ENCODE data around the gene MTHFD2.

The MTHFD2 gene

GRCh38 chr2:74252862-74253261 is 54.4 kb downstream of the MTHFD2 start:
- no peaks in the 10 kb centered on the region for H3K36me3 Mint-ChIP-seq (ENCODE audit: low read depth)
- H3K4me1 Mint-ChIP-seq (ENCODE audit: low read depth) = no peaks in the 10 kb centered on the region
- no peak overlapping the region for H3K27ac Mint-ChIP-seq
- intact Hi-C loops (cut with micrococcal nuclease) = loop anchor here (5.0 kb wide), 2 partner anchors 279 to 334 kb away; no protein-coding TSS in a partner anchor
- no peak overlapping the region for H3K4me3 Mint-ChIP-seq
- no peaks in the 10 kb centered on the region for H3K27me3 Mint-ChIP-seq
- no peaks in the 10 kb centered on the region for H3K9me3 Mint-ChIP-seq

DNA sequence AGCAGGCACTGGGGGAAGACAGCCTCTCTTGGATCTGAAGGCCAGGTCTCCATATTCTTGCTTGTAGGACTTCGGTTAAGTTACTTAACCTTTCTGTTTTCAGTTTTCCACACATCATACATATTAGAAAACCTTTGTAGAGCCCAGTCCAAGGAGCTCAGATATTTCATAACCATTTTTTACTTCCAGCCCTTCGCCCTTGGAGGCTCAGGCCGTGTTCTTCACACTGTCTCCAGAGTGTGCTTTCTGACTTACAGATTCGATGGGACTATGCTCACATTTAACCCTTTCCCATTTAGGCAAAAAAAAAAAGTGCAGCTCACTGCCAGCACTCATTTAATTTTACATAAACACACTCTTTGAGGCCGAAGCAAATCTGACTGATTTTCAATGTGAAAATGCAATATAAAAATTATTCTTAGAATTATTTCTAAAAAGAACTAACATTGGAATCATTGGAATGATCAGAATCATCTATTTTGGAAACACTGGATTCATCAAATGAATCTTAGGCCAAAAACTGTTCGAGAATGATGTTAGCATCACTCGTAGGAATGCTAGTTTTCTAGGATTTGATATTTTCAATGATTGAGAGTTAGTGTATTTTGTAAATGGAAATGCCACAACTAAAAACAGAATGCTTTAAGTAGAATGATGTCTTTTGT is 55.0 kb downstream of the MTHFD2 start:
- intact Hi-C loops (cut with micrococcal nuclease) = loop anchor here (5.0 kb wide), 2 partner anchors 279 to 334 kb away; no protein-coding TSS in a partner anchor
- H3K9me3 Mint-ChIP-seq = no peaks in the 10 kb centered on the region
- no peaks in the 10 kb centered on the region for H3K27me3 Mint-ChIP-seq
- no peaks in the 10 kb centered on the region for H3K4me1 Mint-ChIP-seq (ENCODE audit: low read depth)
- no peaks in the 10 kb centered on the region for H3K36me3 Mint-ChIP-seq (ENCODE audit: low read depth)
- H3K4me3 Mint-ChIP-seq = no peak overlapping the region
- H3K27ac Mint-ChIP-seq = no peak overlapping the region

DNA sequence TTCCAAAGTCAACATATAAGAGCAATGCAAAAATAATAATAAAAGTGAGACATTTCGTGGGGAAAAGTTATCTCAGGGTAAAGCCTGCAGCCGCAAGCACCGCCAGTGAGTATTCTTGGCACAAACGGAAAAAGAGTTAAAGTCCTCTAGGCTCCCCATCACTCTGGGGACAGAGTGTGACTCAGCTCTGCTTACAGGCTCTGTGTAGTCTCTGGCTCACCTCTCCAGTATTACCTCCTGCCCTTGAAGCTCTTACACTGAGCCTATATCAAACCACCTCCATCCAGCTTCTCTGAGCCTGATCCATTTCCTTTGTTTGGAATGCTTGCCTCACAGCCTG is 55.5 kb downstream of the MTHFD2 start:
- intact Hi-C loops (cut with micrococcal nuclease) = loop anchor here (5.0 kb wide), 2 partner anchors 278 to 333 kb away; no protein-coding TSS in a partner anchor
- no peaks in the 10 kb centered on the region for H3K36me3 Mint-ChIP-seq (ENCODE audit: low read depth)
- no peak overlapping the region for H3K4me3 Mint-ChIP-seq
- no peaks in the 10 kb centered on the region for H3K9me3 Mint-ChIP-seq
- H3K27me3 Mint-ChIP-seq = no peaks in the 10 kb centered on the region
- H3K4me1 Mint-ChIP-seq (ENCODE audit: low read depth) = no peaks in the 10 kb centered on the region
- no peak overlapping the region for H3K27ac Mint-ChIP-seq

DNA sequence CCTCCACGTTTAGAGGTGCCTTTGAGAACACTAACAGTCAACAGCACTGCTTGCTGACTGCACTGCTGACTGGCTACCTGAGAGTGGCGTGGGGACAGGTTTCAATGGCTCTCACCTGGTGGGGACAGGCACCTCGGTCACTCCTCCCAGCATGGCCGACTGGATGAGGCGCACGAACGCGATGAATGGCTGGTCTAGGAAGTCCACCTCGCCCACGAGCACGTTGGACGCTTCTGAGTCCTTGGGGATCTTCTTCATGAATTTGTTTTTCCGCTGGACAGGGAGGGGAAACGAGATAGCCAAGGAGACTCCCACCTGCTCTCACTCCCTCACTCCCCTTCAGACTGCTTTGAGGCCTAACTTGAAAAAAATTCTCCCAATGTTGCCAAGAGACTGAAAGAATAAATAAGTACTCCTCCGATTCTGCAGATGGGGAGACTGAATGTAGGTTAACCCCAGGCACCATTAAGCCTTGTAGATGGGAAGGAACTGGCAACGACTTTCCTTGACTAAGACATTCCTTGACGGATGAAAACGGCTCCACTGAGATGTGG is 57.3 kb downstream of the MTHFD2 start:
- intact Hi-C loops (cut with micrococcal nuclease) = no loop called here
- H3K4me3 Mint-ChIP-seq = no peak overlapping the region
- H3K36me3 Mint-ChIP-seq (ENCODE audit: low read depth) = no peaks in the 10 kb centered on the region
- H3K27me3 Mint-ChIP-seq = no peaks in the 10 kb centered on the region
- no peaks in the 10 kb centered on the region for H3K9me3 Mint-ChIP-seq
- H3K27ac Mint-ChIP-seq = no peak overlapping the region
- no peaks in the 10 kb centered on the region for H3K4me1 Mint-ChIP-seq (ENCODE audit: low read depth)

DNA sequence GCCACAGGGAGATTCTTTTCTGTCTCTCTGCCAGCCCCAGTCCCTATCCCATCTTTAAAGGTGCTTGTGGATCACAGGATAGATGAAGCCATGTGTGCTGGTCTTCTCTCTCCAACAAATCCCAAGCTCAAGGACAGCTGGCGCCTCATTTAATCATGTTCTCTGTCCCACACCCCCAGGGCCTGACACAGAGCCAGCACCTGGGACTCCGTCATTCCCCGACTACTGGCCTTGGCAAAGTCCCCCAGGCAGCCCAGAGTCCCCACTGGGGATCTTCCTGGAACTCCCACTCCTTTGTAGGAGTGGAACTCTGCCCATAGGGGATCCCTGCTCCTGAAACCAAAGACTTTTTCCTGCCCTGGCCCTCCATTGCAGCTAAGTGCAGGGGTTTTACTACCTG is 60.8 kb downstream of the MTHFD2 start:
- no peaks in the 10 kb centered on the region for H3K9me3 Mint-ChIP-seq
- H3K27ac Mint-ChIP-seq = no peak overlapping the region
- no peaks in the 10 kb centered on the region for H3K4me1 Mint-ChIP-seq (ENCODE audit: low read depth)
- H3K36me3 Mint-ChIP-seq (ENCODE audit: low read depth) = no peaks in the 10 kb centered on the region
- no peak overlapping the region for H3K4me3 Mint-ChIP-seq
- H3K27me3 Mint-ChIP-seq = no peaks in the 10 kb centered on the region
- intact Hi-C loops (cut with micrococcal nuclease) = no loop called here

GRCh38 chr2:74259733-74260132 is 61.3 kb downstream of the MTHFD2 start:
- Mint-ChIP-seq H3K4me1 (ENCODE audit: low read depth) (no peaks in the 10 kb centered on the region), H3K9me3 (no peaks in the 10 kb centered on the region), H3K36me3 (ENCODE audit: low read depth) (no peaks in the 10 kb centered on the region), H3K4me3 (no peak overlapping the region), H3K27me3 (no peaks in the 10 kb centered on the region), H3K27ac (no peak overlapping the region)
- intact Hi-C loops (cut with micrococcal nuclease) = no loop called here

GRCh38 chr2:74260495-74260894 is 62.1 kb downstream of the MTHFD2 start:
- H3K36me3 Mint-ChIP-seq (ENCODE audit: low read depth) = no peaks in the 10 kb centered on the region
- H3K27ac Mint-ChIP-seq = no peak overlapping the region
- H3K9me3 Mint-ChIP-seq = no peaks in the 10 kb centered on the region
- intact Hi-C loops (cut with micrococcal nuclease) = no loop called here
- no peaks in the 10 kb centered on the region for H3K27me3 Mint-ChIP-seq
- no peak overlapping the region for H3K4me3 Mint-ChIP-seq
- no peaks in the 10 kb centered on the region for H3K4me1 Mint-ChIP-seq (ENCODE audit: low read depth)

DNA sequence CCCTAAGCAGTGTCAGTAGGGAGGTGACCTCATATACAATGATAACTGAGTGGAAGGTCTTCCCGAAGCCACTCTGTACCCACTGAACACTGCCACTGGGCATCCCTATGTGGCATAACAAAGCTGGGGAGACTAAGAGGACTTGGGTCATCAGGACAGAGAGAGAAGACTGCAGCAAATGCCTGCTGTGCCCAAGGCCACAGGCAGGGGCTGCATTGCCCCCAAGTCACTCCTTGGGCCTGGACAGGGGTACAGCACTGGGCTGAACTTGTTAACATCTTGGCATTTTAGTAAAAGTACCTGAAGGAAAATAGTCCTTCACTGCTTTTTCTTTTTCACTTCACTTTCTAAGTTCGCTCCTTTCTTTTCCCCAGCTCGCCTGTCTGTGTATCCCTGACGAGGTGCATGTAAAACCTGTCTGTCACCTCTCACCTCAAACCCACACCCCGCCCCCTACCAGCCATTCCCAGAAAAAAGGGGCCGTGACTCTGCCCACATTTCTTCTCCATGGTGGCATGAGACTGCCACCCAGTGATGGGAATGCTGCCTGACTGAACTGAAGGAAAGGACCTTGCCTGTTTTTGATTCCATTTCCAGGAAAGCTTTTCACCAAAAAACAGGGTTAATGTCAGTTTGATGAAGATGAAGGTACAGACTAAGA is 62.9 kb downstream of the MTHFD2 start:
- Mint-ChIP-seq H3K27ac (no peak overlapping the region), H3K4me1 (ENCODE audit: low read depth) (no peaks in the 10 kb centered on the region), H3K4me3 (no peak overlapping the region), H3K9me3 (no peaks in the 10 kb centered on the region), H3K27me3 (no peaks in the 10 kb centered on the region), H3K36me3 (ENCODE audit: low read depth) (no peaks in the 10 kb centered on the region)
- intact Hi-C loops (cut with micrococcal nuclease) = no loop called here

GRCh38 chr2:74262681-74263080 is 64.3 kb downstream of the MTHFD2 start:
- no peaks in the 10 kb centered on the region for H3K36me3 Mint-ChIP-seq (ENCODE audit: low read depth)
- intact Hi-C loops (cut with micrococcal nuclease) = no loop called here
- H3K9me3 Mint-ChIP-seq = no peaks in the 10 kb centered on the region
- H3K27ac Mint-ChIP-seq = no peak overlapping the region
- H3K27me3 Mint-ChIP-seq = no peaks in the 10 kb centered on the region
- no peaks in the 10 kb centered on the region for H3K4me1 Mint-ChIP-seq (ENCODE audit: low read depth)
- no peak overlapping the region for H3K4me3 Mint-ChIP-seq

DNA sequence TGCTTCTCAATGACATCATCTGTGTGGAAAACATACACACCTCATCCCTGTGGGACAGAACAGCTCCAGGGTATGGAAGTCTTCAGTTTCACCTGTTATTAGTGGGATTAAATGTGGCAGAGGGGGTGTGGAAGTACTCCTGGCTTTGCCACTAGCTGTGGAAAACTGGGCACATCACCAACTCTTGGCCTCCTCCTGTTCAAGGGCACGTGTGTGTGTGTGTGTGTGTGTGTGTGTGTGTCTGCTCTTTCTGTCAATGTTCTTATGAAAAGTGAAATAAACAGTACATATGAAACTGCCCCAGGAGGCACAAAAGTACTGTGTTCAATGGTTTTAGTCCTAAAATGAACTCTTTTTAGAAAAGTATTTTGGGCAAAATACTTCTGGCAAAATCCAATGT is 65.9 kb downstream of the MTHFD2 start:
- no peaks in the 10 kb centered on the region for H3K4me1 Mint-ChIP-seq (ENCODE audit: low read depth)
- no peak overlapping the region for H3K27ac Mint-ChIP-seq
- no peak overlapping the region for H3K4me3 Mint-ChIP-seq
- no peaks in the 10 kb centered on the region for H3K27me3 Mint-ChIP-seq
- intact Hi-C loops (cut with micrococcal nuclease) = no loop called here
- H3K9me3 Mint-ChIP-seq = no peaks in the 10 kb centered on the region
- H3K36me3 Mint-ChIP-seq (ENCODE audit: low read depth) = no peaks in the 10 kb centered on the region

- intact Hi-C loops (cut with micrococcal nuclease) = no loop called here
- Mint-ChIP-seq H3K27me3 (no peaks in the 10 kb centered on the region), H3K9me3 (no peaks in the 10 kb centered on the region), H3K4me3 (no peak overlapping the region), H3K27ac (no peak overlapping the region), H3K4me1 (ENCODE audit: low read depth) (no peaks in the 10 kb centered on the region), H3K36me3 (ENCODE audit: low read depth) (no peaks in the 10 kb centered on the region)
These were observed 68.7 kb downstream of the MTHFD2 start for GRCh38 chr2:74267068-74267467.
